Measurements from ENCODE around the gene BAZ1B.

DNA sequence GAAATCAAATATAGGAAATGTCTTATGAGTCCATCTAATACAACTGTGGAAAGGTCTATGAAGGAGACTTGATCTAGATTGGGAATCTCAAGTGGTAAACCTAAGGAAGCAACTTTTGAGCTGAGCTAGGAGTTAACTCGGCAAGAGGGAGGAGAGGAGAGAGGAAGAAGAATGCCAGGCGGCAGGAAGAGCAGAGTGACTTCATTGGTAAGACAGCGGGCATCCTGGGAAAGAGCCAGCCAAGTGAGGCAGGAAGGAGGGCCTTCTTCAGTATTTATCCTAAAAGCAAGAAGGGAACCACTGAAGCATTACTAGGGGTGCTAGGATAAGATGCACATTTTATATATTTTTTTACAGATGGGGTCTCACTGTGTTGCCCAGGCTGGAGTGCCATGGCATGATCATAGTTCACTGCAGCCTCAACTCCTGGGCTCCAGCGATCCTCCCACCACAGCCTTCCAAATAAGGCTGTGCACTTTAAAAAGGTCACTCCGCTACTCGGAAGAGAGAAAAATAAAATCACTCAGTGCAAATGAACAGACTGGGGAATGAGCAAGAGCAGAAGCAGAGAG is 33.4 kb upstream of the BAZ1B start:
- TF ChIP-seq ZNF396 (CRISPR knock-in tag; IDR thresholded peaks at IDR 0.05; ENCODE audit: borderline replicate concordance), result no peak
- TF ChIP-seq, protein P1, sequence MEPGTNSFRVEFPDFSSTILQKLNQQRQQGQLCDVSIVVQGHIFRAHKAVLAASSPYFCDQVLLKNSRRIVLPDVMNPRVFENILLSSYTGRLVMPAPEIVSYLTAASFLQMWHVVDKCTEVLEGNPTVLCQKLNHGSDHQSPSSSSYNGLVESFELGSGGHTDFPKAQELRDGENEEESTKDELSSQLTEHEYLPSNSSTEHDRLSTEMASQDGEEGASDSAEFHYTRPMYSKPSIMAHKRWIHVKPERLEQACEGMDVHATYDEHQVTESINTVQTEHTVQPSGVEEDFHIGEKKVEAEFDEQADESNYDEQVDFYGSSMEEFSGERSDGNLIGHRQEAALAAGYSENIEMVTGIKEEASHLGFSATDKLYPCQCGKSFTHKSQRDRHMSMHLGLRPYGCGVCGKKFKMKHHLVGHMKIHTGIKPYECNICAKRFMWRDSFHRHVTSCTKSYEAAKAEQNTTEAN (CRISPR knock-in tag; IDR thresholded peaks at IDR 0.05), result no peak
- no peak for TF ChIP-seq TEAD1 (CRISPR knock-in tag; IDR thresholded peaks at IDR 0.05)
- TF ChIP-seq, protein P2, sequence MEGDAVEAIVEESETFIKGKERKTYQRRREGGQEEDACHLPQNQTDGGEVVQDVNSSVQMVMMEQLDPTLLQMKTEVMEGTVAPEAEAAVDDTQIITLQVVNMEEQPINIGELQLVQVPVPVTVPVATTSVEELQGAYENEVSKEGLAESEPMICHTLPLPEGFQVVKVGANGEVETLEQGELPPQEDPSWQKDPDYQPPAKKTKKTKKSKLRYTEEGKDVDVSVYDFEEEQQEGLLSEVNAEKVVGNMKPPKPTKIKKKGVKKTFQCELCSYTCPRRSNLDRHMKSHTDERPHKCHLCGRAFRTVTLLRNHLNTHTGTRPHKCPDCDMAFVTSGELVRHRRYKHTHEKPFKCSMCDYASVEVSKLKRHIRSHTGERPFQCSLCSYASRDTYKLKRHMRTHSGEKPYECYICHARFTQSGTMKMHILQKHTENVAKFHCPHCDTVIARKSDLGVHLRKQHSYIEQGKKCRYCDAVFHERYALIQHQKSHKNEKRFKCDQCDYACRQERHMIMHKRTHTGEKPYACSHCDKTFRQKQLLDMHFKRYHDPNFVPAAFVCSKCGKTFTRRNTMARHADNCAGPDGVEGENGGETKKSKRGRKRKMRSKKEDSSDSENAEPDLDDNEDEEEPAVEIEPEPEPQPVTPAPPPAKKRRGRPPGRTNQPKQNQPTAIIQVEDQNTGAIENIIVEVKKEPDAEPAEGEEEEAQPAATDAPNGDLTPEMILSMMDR (IDR thresholded peaks at IDR 0.05), result no peak
- TF ChIP-seq, protein P3, sequence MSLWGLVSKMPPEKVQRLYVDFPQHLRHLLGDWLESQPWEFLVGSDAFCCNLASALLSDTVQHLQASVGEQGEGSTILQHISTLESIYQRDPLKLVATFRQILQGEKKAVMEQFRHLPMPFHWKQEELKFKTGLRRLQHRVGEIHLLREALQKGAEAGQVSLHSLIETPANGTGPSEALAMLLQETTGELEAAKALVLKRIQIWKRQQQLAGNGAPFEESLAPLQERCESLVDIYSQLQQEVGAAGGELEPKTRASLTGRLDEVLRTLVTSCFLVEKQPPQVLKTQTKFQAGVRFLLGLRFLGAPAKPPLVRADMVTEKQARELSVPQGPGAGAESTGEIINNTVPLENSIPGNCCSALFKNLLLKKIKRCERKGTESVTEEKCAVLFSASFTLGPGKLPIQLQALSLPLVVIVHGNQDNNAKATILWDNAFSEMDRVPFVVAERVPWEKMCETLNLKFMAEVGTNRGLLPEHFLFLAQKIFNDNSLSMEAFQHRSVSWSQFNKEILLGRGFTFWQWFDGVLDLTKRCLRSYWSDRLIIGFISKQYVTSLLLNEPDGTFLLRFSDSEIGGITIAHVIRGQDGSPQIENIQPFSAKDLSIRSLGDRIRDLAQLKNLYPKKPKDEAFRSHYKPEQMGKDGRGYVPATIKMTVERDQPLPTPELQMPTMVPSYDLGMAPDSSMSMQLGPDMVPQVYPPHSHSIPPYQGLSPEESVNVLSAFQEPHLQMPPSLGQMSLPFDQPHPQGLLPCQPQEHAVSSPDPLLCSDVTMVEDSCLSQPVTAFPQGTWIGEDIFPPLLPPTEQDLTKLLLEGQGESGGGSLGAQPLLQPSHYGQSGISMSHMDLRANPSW (CRISPR knock-in tag; conservative IDR thresholded peaks at IDR 0.05; ENCODE audit: low read depth), result no peak

Measured in WTC11 (cell line).